Measurements from ENCODE around the gene SS18L1.

DNA sequence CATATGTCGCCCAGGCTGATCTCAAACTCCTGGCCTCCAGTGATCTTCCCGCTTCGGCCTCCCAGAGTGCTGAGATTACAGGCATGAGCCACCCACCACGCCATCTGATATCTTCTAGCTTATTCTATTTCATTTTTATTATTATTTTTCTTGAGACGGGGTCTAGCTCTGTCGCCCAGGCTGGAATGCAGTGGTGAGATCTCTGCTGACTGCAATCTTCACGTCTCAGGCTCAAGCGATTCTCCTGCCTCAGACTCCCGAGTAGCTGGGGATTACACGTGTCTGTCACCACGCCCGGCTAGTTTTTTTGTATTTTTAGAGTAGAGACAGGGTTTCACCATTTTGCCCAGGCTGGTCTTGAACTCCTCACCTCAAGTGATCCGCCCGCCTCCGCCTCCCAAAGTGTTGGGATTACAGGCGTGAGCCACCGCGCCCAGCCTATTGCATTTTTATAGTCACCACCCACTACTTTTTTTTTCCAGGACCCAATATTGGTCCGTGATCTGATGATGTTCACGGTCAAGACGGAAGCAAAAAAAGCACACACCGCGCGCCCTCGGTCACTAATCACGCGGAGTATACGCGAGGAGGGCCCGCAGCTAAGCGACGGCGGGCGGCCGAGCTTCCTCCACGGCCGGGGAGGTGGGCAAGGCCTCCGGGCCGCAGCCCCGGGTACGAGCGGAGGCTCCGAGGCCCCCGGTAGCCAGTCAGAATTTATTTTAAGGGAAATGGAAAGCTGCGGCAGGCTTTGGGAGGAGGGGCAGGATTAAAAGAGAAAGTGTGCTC lies 22.4 kb upstream of the SS18L1 start:
- TF ChIP-seq, protein P1, sequence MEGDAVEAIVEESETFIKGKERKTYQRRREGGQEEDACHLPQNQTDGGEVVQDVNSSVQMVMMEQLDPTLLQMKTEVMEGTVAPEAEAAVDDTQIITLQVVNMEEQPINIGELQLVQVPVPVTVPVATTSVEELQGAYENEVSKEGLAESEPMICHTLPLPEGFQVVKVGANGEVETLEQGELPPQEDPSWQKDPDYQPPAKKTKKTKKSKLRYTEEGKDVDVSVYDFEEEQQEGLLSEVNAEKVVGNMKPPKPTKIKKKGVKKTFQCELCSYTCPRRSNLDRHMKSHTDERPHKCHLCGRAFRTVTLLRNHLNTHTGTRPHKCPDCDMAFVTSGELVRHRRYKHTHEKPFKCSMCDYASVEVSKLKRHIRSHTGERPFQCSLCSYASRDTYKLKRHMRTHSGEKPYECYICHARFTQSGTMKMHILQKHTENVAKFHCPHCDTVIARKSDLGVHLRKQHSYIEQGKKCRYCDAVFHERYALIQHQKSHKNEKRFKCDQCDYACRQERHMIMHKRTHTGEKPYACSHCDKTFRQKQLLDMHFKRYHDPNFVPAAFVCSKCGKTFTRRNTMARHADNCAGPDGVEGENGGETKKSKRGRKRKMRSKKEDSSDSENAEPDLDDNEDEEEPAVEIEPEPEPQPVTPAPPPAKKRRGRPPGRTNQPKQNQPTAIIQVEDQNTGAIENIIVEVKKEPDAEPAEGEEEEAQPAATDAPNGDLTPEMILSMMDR (IDR thresholded peaks at IDR 0.05), result no peak
- TF ChIP-seq POLR2A (IDR thresholded peaks at IDR 0.05), result peak; percentile 79

Data from right lobe of liver (tissue), 4 donors.